Retinal pigment epithelial cell (primary cell): ENCODE measurements around the gene GHRHR.

Experiments used
- DNase-seq: peaks from one replicate; pipeline ENCODE4 v3.0.0-alpha.2; 2010; ENCODE audit warnings: low read depth
- H3K4me3 ChIP-seq: 2 replicates; pipeline ENCODE4 v1.5.1; 2011; ENCODE audit warnings: mild to moderate bottlenecking, low read length, control low read depth, moderate library complexity
- CTCF ChIP-seq: conservative IDR thresholded peaks from 2 replicates; pipeline ENCODE4 v1.5.1; 2011; ENCODE audit warnings: low read depth, low read length, control low read depth, inconsistent platforms

The GHRHR gene

DNA sequence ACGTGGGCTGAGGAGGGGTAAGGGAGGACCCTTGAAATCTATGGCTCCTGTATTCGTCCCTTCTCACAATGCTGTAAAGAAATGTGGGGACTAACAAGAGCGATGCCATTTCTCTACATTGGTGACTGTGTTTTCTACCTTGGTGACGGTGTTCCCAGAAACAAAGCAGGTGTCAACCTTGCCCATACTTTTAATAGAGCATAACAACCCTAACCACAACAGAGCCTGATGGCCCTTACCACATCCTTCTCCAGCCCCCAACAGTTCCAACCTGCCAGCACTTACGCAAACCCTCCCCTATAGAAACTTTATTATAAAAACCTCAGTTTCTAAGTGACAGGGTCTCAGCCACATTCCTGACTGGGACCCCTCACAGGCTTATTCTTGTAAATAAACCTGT is 60.1 kb downstream of the GHRHR start:
- H3K4me3 ChIP-seq: no peak overlapping the region
- DNase-seq: no peak
- no peak for TF ChIP-seq CTCF

DNA sequence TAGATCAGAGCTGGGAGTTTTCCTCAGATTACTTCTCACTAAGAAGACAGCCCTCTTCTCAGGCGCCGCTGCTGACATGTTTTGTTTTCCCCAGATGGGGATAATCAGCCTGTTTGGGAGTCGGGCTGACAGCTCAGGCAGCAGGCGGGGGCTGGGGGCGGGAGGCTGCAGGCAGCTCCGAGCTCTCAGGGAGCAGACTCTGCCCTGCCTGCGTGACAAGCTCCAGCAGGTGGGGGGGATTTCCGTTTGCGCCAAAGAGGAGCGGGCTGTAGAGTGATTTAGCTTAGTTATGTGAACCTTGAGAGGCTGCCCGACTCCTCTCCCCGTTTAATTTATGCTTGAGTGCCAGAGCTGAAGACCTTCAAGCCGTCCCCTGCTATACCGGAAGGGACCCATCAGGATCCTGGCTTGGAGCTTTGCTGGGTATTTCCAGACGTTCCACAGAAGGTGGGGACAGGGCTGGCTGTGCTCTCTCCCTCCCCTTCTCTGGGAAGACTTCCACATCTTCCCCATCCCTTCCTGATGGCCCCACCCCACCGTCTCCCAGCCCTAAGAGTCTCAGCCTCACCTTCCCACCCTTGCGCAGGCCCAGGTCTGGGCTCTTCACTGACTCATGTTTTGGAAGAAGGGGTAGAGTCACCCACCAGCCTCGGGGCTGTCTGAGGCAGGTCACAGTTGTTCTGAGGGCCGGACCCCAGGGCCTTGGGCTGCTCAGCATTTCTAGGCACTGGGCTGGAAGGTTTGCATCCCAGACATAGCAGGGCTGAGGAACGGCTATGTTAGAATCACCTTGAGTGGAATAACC is 63.6 kb downstream of the GHRHR start:
- DNase-seq: peak; percentile 2
- no peak for TF ChIP-seq CTCF
- no peak overlapping the region for H3K4me3 ChIP-seq

GRCh38 chr7:31028006-31028405 is 64.3 kb downstream of the GHRHR start:
- no peak for TF ChIP-seq CTCF
- no peak for DNase-seq
- no peak overlapping the region for H3K4me3 ChIP-seq

- no peak overlapping the region for H3K4me3 ChIP-seq
- TF ChIP-seq CTCF: no peak
- DNase-seq: no peak
Observed at GRCh38 chr7:31028417-31028992, 64.8 kb downstream of the GHRHR start.
